ENCODE measurements around the gene LAMC3. TPM values are rescaled to one million over a fixed set of nuclear protein-coding genes. Genes with fewer than 3 reads are reported as not detected.

Gene LAMC3
- total RNA-seq, 2 donors from 2014 or later = 3.9 to 16.8 TPM

GRCh38 chr9:130987054-130987453 lies 21.9 kb upstream of the LAMC3 start:
- no peak for ATAC-seq
- H3K36me3 ChIP-seq (replicated peaks in 1 of 2; ENCODE audit: insufficient read depth in 1 of 2, low read depth in 2 of 2) = no peaks in the 10 kb centered on the region
- intact Hi-C loops (cut with DNase I) = no loop called here
- H3K4me1 ChIP-seq = no peaks in the 10 kb centered on the region
- no peak for DNase-seq
- no peak for TF ChIP-seq POLR2A (IDR thresholded peaks at IDR 0.05)
- TF ChIP-seq, protein P1, sequence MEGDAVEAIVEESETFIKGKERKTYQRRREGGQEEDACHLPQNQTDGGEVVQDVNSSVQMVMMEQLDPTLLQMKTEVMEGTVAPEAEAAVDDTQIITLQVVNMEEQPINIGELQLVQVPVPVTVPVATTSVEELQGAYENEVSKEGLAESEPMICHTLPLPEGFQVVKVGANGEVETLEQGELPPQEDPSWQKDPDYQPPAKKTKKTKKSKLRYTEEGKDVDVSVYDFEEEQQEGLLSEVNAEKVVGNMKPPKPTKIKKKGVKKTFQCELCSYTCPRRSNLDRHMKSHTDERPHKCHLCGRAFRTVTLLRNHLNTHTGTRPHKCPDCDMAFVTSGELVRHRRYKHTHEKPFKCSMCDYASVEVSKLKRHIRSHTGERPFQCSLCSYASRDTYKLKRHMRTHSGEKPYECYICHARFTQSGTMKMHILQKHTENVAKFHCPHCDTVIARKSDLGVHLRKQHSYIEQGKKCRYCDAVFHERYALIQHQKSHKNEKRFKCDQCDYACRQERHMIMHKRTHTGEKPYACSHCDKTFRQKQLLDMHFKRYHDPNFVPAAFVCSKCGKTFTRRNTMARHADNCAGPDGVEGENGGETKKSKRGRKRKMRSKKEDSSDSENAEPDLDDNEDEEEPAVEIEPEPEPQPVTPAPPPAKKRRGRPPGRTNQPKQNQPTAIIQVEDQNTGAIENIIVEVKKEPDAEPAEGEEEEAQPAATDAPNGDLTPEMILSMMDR (IDR thresholded peaks at IDR 0.05) = no peak
- 68 to 74% methylated on average over 6 to 7 of the region's 7 CpGs for WGBS, 2 donors
- H3K27me3 ChIP-seq = no peaks in the 10 kb centered on the region
- H3K9me3 ChIP-seq = no peaks in the 10 kb centered on the region
- H3K27ac ChIP-seq = no peak overlapping the region
- H3K4me3 ChIP-seq = no peak overlapping the region

DNA sequence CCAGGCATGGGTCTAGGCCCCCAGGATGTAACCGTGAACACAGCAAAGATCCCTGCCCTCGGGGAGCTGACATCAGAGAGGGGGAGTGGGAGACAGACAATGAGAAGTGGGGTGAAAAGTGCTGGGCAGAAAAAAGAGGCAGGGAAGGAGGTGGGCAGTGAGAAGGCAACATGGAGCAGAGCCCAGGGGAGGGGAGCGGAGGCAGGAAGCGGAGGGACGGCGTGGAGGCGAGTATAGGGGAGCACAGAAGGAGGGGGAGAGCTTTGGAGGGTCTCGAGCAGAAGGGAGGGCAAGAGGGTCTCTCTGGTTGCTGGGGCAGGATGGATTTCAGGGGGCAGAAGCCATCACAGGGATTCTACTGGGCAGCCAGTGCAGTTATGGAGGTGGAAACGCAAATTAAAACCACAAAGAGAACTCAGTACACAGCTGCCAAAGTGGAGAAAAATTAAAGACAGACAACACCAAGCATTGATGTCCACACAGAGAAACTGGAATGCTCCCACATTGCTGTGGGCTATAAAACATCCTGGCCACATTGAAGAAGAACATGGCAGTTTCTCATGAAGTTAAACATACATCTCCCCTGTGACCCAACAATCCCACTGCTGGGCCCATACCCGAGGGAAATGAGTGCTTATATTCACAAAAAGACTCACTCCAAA lies 21.1 kb upstream of the LAMC3 start:
- Histone ChIP-seq H3K27me3 (no peaks in the 10 kb centered on the region), H3K4me1 (no peaks in the 10 kb centered on the region), H3K27ac (no peak overlapping the region), H3K4me3 (no peak overlapping the region), H3K36me3 (replicated peaks in 1 of 2; ENCODE audit: insufficient read depth in 1 of 2, low read depth in 2 of 2) (no peaks in the 10 kb centered on the region), H3K9me3 (no peaks in the 10 kb centered on the region)
- DNase-seq = no peak
- 46 to 52% methylated on average over 10 of the region's 10 CpGs for WGBS, 2 donors
- intact Hi-C loops (cut with DNase I) = no loop called here
- no peak for TF ChIP-seq POLR2A (IDR thresholded peaks at IDR 0.05)
- ATAC-seq = no peak

GRCh38 chr9:130988400-130988747 lies 20.6 kb upstream of the LAMC3 start:
- Histone ChIP-seq H3K36me3 (replicated peaks in 1 of 2; ENCODE audit: insufficient read depth in 1 of 2, low read depth in 2 of 2) (no peaks in the 10 kb centered on the region), H3K4me1 (no peaks in the 10 kb centered on the region), H3K4me3 (no peak overlapping the region), H3K27me3 (no peaks in the 10 kb centered on the region), H3K27ac (no peak overlapping the region), H3K9me3 (no peaks in the 10 kb centered on the region)
- DNase-seq = no peak
- intact Hi-C loops (cut with DNase I) = no loop called here
- WGBS, 2 donors = 67 to 92% methylated on average over 2 of the region's 2 CpGs
- no peak for ATAC-seq
- TF ChIP-seq, protein P1 (IDR thresholded peaks at IDR 0.05) = no peak
- TF ChIP-seq POLR2A (IDR thresholded peaks at IDR 0.05) = no peak

- no peaks in the 10 kb centered on the region for H3K36me3 ChIP-seq (replicated peaks in 1 of 2; ENCODE audit: insufficient read depth in 1 of 2, low read depth in 2 of 2)
- no peak for ATAC-seq
- intact Hi-C loops (cut with DNase I) = no loop called here
- no peak for DNase-seq
- no peaks in the 10 kb centered on the region for H3K4me1 ChIP-seq
- no peak overlapping the region for H3K4me3 ChIP-seq
- WGBS, 2 donors = 60 to 70% methylated on average over 6 to 9 of the region's 9 CpGs
- H3K27me3 ChIP-seq = no peaks in the 10 kb centered on the region
- H3K9me3 ChIP-seq = no peaks in the 10 kb centered on the region
- TF ChIP-seq POLR2A (IDR thresholded peaks at IDR 0.05) = no peak
- TF ChIP-seq, protein P1 (IDR thresholded peaks at IDR 0.05) = no peak
- no peak overlapping the region for H3K27ac ChIP-seq
Observed at GRCh38 chr9:130988905-130989304, 20.1 kb upstream of the LAMC3 start.

DNA sequence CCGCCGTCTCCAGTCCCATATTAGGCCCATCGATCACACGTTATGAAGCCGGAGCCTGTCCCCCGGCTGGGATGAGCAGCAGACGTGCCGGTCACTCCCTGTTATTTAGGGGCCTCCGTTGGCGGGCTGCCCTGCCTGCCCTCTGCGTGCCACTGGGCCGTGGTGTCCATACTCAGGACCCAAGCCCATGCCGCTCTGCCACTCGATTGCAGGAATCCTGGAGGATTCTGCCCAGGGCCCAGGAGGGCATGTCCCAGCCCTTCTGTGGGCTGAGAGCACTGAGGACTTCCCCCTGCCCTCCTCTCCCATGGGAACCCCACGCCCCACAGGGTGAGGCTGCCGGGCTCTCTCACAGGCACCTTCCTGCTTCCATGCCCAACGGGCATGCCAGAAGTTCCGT lies 19.6 kb upstream of the LAMC3 start:
- no peak for DNase-seq
- Histone ChIP-seq H3K27me3 (no peaks in the 10 kb centered on the region), H3K9me3 (no peaks in the 10 kb centered on the region), H3K27ac (no peak overlapping the region), H3K36me3 (replicated peaks in 1 of 2; ENCODE audit: insufficient read depth in 1 of 2, low read depth in 2 of 2) (no peaks in the 10 kb centered on the region), H3K4me1 (no peaks in the 10 kb centered on the region), H3K4me3 (no peak overlapping the region)
- 78 to 85% methylated on average over 11 to 18 of the region's 18 CpGs for WGBS, 2 donors
- ATAC-seq = no peak
- TF ChIP-seq, protein P1 (IDR thresholded peaks at IDR 0.05) = no peak
- no peak for TF ChIP-seq POLR2A (IDR thresholded peaks at IDR 0.05)
- intact Hi-C loops (cut with DNase I) = no loop called here
